IPS-15b (cell line): ENCODE measurements around the gene VPS26B.

Experiments used
- H3K27me3 ChIP-seq: one replicate; pipeline ENCODE4 v1.6.1; 2013; ENCODE audit warnings: low read length; ENCODE audit not compliant: control insufficient read depth, insufficient read depth
- H3K36me3 ChIP-seq: one replicate; pipeline ENCODE4 v1.6.1; 2013; ENCODE audit warnings: low read length; ENCODE audit not compliant: control insufficient read depth, insufficient read depth
- H3K4me1 ChIP-seq: one replicate; pipeline ENCODE4 v1.6.1; 2013; ENCODE audit warnings: mild to moderate bottlenecking, low read length; ENCODE audit not compliant: control insufficient read depth, insufficient read depth
- H3K4me3 ChIP-seq: one replicate; pipeline ENCODE4 v1.5.1; 2013; ENCODE audit warnings: low read depth, low read length
- H3K9ac ChIP-seq: one replicate; pipeline ENCODE4 v1.6.1; 2013; ENCODE audit warnings: low read depth, mild to moderate bottlenecking, low read length
- H3K9me3 ChIP-seq: one replicate; pipeline ENCODE4 v1.6.1; 2013; ENCODE audit warnings: mild to moderate bottlenecking, low read length; ENCODE audit not compliant: control insufficient read depth, insufficient read depth

Gene VPS26B

DNA sequence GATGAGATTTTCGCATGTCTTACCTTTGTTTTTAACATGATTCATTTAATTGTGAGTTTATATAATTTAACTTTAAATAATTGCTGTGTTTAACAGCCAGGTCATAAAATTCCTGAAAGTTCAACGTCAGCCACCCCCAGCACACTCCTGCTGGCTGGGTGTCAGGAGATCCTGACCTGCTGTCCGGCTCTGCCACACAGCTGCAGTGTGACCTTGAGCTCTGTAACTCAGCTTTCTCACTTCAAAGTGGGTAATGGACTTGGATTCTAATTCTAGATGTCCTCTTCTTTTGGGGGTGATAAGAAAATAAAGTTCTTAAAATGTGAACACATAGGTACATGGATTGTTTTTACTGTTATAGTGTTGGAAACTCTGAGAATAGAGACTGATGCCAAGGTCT, 10.9 kb downstream of the VPS26B start:
- no peaks in the 10 kb centered on the region for H3K36me3 ChIP-seq
- H3K27me3 ChIP-seq = no peaks in the 10 kb centered on the region
- H3K4me1 ChIP-seq = no peaks in the 10 kb centered on the region
- H3K9me3 ChIP-seq = no peaks in the 10 kb centered on the region
- no peak overlapping the region for H3K9ac ChIP-seq
- H3K4me3 ChIP-seq = no peak overlapping the region

DNA sequence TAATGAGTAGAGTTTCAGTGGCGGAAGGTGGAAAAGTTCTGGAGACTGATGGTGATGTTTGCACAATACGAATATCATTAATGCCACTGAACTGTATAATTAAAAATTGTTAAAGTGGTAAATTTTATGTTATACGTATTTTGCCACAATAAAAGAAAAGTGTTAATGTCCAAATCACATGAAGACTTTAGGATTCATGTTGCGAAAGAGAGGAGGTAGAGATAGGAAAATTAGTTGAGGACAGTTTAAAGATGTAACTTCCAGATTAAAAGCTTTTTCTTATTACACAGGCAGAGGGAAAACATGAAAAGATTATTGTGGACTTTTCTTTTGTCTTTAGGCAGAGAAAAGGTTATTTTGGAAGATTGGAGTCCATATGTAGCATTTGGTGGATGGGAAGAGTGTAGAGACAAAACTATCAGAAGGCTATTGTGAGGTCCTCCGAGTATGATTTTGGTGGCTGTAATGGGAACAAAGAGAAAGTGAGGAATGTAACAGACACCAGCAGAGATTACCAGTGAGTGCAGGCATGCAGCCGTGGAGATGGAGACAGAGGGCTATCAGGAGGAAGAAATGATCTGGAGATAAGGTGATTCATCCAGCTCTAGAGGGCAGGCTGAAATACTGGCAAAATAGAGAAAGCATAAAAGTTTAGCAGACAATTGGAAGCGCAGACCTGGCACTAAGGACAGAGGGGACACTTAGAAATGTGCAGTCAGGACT, 12.5 kb downstream of the VPS26B start:
- Histone ChIP-seq H3K4me1 (no peaks in the 10 kb centered on the region), H3K36me3 (peaks cover 3% of the 10 kb centered on the region), H3K9me3 (no peaks in the 10 kb centered on the region), H3K27me3 (no peaks in the 10 kb centered on the region), H3K9ac (no peak overlapping the region), H3K4me3 (no peak overlapping the region)

DNA sequence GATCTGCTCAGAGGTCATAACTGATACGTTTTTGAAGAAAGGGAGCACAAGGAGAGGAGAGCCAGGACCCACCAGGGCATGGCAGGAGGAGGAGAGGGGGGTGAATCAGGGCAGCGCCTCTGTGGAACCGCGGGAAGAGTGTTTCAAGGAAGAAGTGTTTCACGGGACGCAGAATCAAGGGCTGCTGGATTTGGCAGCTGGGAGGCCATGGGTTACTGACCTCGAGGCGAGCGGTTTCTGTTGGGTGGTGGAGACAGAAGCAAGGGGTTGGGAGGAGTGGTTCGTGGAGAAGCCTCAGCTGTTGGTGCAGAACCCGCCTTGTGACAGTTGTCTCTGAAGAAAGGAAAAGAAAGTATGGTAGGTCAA, 13.1 kb downstream of the VPS26B start:
- H3K4me1 ChIP-seq = no peaks in the 10 kb centered on the region
- no peak overlapping the region for H3K9ac ChIP-seq
- peaks cover 3% of the 10 kb centered on the region for H3K36me3 ChIP-seq
- H3K4me3 ChIP-seq = no peak overlapping the region
- H3K27me3 ChIP-seq = no peaks in the 10 kb centered on the region
- H3K9me3 ChIP-seq = no peaks in the 10 kb centered on the region

DNA sequence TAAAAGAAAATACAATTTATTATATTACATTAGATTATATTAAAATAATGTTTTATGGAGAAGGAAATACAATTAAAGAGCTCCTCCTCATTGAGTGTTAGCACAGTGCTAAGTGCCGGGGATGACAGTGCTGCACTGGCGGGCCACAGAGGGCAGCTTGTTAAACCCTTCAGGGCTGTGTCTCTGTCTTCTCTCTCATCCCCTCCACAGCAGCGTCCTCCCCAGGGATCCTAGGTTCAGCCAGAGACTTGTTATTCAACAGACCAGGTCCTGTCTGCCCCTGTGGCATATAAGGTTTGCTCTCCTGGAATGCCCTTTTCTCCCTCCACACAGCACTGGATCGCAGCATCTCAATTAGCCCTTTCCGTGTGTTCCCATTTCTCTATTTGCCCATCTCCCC, 14.5 kb downstream of the VPS26B start:
- Histone ChIP-seq H3K4me1 (no peaks in the 10 kb centered on the region), H3K27me3 (no peaks in the 10 kb centered on the region), H3K9me3 (no peaks in the 10 kb centered on the region), H3K4me3 (no peak overlapping the region), H3K36me3 (peaks cover 8% of the 10 kb centered on the region), H3K9ac (no peak overlapping the region)

DNA sequence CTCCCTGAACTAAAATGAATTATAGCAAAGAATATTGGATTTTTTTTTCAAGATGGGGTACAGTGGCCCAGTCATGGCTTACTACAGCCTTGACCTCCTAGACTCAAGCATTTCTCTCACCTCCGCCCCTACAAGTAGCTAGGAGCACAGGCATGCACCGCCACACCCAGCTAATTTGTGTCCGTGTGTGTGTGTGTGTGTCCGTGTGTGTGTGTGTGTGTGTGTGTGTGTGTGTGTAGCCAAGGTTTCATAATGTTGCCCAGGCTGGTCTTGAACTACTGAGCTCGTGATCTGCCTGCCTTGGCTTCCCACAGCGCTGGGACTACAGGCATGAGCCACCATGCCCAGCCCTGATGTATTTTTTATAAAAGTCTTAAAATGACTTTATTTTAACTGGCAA, 16.1 kb downstream of the VPS26B start:
- H3K9ac ChIP-seq = no peak overlapping the region
- H3K4me1 ChIP-seq = no peaks in the 10 kb centered on the region
- H3K27me3 ChIP-seq = no peaks in the 10 kb centered on the region
- H3K36me3 ChIP-seq = peaks cover 16% of the 10 kb centered on the region
- no peak overlapping the region for H3K4me3 ChIP-seq
- H3K9me3 ChIP-seq = no peaks in the 10 kb centered on the region

DNA sequence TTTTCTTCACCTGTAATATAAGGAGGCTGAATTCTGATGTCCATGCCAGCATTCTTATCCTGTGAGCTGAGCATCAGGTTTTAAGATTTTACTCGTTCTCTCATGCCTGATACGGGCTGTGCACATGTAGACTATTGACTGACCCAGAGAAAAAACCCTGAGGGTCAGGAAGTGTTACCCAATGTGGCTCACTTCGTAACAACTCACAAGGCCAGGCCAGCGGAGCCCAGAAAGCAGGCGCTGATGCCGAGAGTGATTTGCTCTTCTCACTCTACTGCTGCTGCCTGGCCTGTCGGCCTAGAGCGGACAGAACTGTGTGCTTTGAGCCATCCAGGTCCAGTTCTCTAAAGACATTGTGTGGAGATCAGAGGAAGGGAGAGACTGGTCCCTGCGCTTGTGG, 17.9 kb downstream of the VPS26B start:
- peaks cover 30% of the 10 kb centered on the region for H3K36me3 ChIP-seq
- H3K9me3 ChIP-seq = no peaks in the 10 kb centered on the region
- no peak overlapping the region for H3K4me3 ChIP-seq
- H3K9ac ChIP-seq = no peak overlapping the region
- H3K4me1 ChIP-seq = no peaks in the 10 kb centered on the region
- H3K27me3 ChIP-seq = no peaks in the 10 kb centered on the region

DNA sequence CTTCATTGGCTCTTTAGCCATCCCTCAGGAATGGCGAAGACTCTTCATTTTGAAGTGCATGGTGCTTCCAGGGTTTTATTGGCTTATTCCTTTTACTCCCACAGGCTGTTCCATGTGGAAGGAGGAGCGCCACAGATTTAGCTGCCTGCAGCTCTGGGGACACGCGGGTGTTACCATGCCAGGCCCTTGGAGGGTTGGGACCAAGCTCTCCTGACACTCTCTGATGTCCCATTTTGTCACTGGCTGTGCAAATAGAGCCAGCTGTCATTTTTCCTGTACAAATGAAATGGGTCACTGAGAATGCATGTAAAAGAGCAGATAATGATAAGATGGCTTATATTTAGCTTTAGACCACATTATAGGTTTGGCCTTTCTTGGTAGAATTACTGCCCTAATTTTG, 19.4 kb downstream of the VPS26B start:
- H3K36me3 ChIP-seq = peaks cover 30% of the 10 kb centered on the region
- no peak overlapping the region for H3K4me3 ChIP-seq
- H3K4me1 ChIP-seq = no peaks in the 10 kb centered on the region

DNA sequence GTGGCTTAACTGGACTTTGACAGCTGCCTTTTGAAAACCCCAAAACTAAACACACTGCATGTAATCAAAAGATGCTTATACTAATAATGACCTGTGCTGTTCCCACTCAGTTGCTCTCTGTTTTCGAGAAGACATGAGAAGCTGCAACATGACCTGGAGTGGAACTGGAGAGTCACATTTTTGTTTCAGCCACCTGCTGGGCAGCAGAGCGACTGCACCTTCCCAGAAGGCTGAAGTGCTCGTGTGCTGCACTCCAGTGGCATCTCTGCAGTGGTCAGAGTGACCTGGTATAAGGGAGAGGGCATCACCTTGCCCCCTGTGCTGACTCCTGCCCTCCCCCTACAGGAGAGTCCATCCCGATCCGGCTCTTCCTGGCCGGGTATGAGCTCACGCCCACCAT, 20.1 kb downstream of the VPS26B start:
- H3K4me3 ChIP-seq = no peak overlapping the region
- peaks cover 35% of the 10 kb centered on the region for H3K36me3 ChIP-seq
- no peaks in the 10 kb centered on the region for H3K4me1 ChIP-seq
- no peaks in the 10 kb centered on the region for H3K27me3 ChIP-seq
- no peak overlapping the region for H3K9ac ChIP-seq
- no peaks in the 10 kb centered on the region for H3K9me3 ChIP-seq

More for the DNA sequence above, 19.4 kb downstream of the VPS26B start:
- no peaks in the 10 kb centered on the region for H3K9me3 ChIP-seq
- H3K27me3 ChIP-seq = no peaks in the 10 kb centered on the region
- no peak overlapping the region for H3K9ac ChIP-seq

DNA sequence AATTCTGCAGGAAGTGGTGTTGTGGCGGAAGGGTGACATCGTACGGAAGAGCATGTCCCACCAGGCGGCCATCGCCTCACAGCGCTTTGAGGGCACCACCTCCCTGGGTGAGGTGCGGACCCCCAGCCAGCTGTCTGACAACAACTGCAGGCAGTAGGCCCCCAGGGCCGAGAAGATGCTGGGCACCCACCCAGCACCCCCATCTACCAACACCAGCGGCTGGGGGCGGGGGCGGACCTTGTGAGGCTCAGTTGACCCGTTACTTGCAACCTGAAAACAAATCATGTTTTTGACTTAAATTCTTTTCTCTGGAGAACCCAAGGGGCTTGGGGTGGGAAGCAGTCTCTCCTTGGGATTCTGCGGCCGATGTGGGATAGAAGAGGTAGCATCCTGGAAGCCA, 21.0 kb downstream of the VPS26B start:
- no peak overlapping the region for H3K9ac ChIP-seq
- H3K36me3 ChIP-seq = peaks cover 37% of the 10 kb centered on the region
- no peaks in the 10 kb centered on the region for H3K27me3 ChIP-seq
- H3K9me3 ChIP-seq = no peaks in the 10 kb centered on the region
- no peaks in the 10 kb centered on the region for H3K4me1 ChIP-seq
- no peak overlapping the region for H3K4me3 ChIP-seq

DNA sequence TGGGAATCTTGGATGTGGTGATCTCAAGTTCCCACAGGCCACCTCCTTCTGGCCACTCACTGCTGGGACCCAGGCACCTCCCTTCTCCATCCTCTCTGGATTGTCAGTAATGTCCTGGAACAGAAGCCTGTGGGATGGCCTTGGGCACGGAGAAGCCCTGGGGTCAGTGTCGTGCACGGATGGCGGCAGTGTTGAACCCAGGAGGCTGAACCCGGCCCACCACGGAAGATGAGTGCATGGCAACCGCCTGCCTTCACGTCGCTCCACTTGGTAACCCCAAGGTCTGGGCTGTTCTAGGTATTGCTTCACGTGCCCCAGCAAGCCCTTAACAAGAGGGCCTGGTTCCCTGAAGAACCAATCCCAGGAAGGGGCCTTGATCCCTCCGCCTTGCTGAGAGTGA, 21.6 kb downstream of the VPS26B start:
- H3K36me3 ChIP-seq = peaks cover 35% of the 10 kb centered on the region
- no peaks in the 10 kb centered on the region for H3K9me3 ChIP-seq
- H3K4me3 ChIP-seq = no peak overlapping the region
- H3K27me3 ChIP-seq = no peaks in the 10 kb centered on the region
- H3K9ac ChIP-seq = no peak overlapping the region
- H3K4me1 ChIP-seq = no peaks in the 10 kb centered on the region

DNA sequence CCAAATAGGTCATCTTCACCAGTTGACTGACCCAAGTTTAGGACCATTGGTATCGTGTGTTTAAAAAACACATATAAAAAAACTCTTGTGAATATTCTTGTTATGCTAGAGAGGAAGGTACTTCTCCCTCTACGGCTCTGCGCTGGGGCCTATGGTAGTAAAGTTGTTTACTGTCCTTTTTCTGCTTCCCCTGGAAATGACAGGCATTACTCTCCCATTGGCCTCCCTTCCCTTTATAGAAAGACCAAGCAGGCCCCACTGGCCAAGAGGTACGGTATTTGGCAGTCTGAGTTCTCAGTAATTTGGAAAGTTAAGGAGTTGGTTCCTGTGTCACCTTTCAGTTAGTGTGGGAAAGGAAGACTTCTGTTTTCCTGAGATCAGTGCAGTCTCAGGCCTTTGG, 22.2 kb downstream of the VPS26B start:
- H3K9ac ChIP-seq = no peak overlapping the region
- H3K4me3 ChIP-seq = no peak overlapping the region
- no peaks in the 10 kb centered on the region for H3K27me3 ChIP-seq
- no peaks in the 10 kb centered on the region for H3K4me1 ChIP-seq
- peaks cover 35% of the 10 kb centered on the region for H3K36me3 ChIP-seq
- H3K9me3 ChIP-seq = no peaks in the 10 kb centered on the region

DNA sequence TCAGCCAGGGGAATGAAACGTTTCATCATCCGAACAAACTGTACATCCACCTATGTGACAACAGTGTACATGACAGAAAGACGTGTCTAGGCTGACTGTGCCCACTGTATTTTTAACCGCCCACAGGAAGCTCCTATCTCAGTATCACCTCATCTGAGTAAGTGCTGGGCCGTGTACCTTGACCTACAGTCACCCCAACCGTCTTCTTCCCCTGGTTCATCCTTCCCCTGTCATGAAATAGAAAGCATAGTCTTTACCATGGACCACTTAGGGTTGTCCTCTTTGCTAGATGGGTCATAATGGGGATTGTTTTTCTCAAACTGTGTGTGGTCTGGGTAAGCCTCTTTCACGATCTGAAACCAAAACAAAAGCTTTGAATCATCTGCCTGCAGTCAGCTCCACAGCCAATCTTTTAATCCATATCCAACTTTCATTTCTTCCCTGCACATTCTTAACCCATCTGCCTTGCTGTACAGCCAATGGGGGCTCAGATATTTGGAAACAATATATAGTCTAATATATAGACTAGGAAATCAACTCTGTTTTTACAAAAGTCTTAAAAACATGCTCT, 24.5 kb downstream of the VPS26B start:
- no peaks in the 10 kb centered on the region for H3K27me3 ChIP-seq

More for the DNA sequence above, 24.5 kb downstream of the VPS26B start:
- Histone ChIP-seq H3K36me3 (peaks cover 30% of the 10 kb centered on the region), H3K9ac (no peak overlapping the region), H3K4me3 (no peak overlapping the region), H3K9me3 (no peaks in the 10 kb centered on the region), H3K4me1 (no peaks in the 10 kb centered on the region)
